Esophagus squamous epithelium (tissue), 4 donors: ENCODE measurements around the gene TSPAN9.

ENCODE experiments used
- POLR2A ChIP-seq, 4 donors: fragments of 450-650 bp; IDR thresholded peaks; one replicate each; pipeline ENCODE4 v1.6.1; 2017; ENCODE audit warnings: antibody characterized with exemption in 4 of 4, mild to moderate bottlenecking in 4 of 4, moderate library complexity in 3 of 4
- TF ChIP-seq, protein P1 (sequence below), 6 experiments: fragments of 450-650 bp in 4 of 6; fragments of 200-600 bp in 2 of 6; sonication (generic) in 2 of 6; IDR thresholded peaks; one replicate each; pipeline ENCODE4 v1.5.1; 2016 to 2019; ENCODE audit warnings: antibody characterized with exemption in 6 of 6, mild to moderate bottlenecking in 4 of 6, moderate library complexity in 4 of 6

DNA sequence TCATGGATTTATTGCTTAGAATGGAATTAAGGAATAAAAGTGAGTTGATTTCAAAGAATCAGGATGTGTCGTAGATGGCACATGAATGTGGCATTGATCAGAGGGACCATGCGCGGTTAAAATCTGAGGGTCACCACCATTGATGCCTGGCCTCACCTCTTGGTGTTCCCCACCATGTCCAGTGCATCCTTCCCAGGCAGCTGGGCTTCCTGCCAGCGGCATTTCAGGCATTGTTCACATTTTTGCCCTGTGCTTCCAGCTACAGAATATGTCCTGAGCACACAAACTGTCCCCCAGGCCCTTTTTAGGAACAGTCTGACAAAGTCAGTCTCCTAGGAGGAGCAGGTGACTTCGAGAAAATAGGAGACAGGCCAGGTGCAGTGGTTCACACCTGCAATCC lies 42.0 kb upstream of the TSPAN9 start:
- TF ChIP-seq, protein P1, sequence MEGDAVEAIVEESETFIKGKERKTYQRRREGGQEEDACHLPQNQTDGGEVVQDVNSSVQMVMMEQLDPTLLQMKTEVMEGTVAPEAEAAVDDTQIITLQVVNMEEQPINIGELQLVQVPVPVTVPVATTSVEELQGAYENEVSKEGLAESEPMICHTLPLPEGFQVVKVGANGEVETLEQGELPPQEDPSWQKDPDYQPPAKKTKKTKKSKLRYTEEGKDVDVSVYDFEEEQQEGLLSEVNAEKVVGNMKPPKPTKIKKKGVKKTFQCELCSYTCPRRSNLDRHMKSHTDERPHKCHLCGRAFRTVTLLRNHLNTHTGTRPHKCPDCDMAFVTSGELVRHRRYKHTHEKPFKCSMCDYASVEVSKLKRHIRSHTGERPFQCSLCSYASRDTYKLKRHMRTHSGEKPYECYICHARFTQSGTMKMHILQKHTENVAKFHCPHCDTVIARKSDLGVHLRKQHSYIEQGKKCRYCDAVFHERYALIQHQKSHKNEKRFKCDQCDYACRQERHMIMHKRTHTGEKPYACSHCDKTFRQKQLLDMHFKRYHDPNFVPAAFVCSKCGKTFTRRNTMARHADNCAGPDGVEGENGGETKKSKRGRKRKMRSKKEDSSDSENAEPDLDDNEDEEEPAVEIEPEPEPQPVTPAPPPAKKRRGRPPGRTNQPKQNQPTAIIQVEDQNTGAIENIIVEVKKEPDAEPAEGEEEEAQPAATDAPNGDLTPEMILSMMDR (IDR thresholded peaks at IDR 0.05), result no peak
- TF ChIP-seq POLR2A (IDR thresholded peaks at IDR 0.05), result no peak
